Body of pancreas (tissue), 4 donors: ENCODE results near the gene SLC38A1. TPM values are rescaled to one million over a fixed set of nuclear protein-coding genes. Genes with fewer than 3 reads are reported as not detected.

ENCODE experiments used
- ATAC-seq: fragments of 150-250 bp; one replicate; pipeline ENCODE4 v1.9.1; 2016
- DNase-seq, 4 donors: peaks; one replicate each; pipeline ENCODE4 v3.0.0-alpha.2; 2019
- H3K27ac ChIP-seq, 4 donors: fragments of 200-600 bp; sonication (generic); 1 replicate in 3 of 4; 2 replicates in 1 of 4; pipeline versions ENCODE4 v1.5.1 to v1.6.1; 2016 to 2019; ENCODE audit warnings: mild to moderate bottlenecking in 1 of 4, mixed read lengths in 1 of 4, moderate library complexity in 1 of 4
- H3K27me3 ChIP-seq, 2 donors: fragments of 200-600 bp; sonication (generic); one replicate each; pipeline ENCODE4 v1.6.0; 2016; ENCODE audit warnings: mild to moderate bottlenecking in 1 of 2
- H3K36me3 ChIP-seq, 2 donors: fragments of 200-600 bp; sonication (generic); replicated peaks in 1 of 2; 2 replicates each; pipeline ENCODE4 v1.5.1; 2016; ENCODE audit warnings: low read depth in 2 of 2; ENCODE audit not compliant: insufficient read depth in 1 of 2
- H3K4me1 ChIP-seq: fragments of 200-600 bp; sonication (generic); one replicate; pipeline ENCODE4 v1.6.0; 2016
- H3K4me3 ChIP-seq, 2 donors: fragments of 200-600 bp; sonication (generic); 1 replicate in 1 of 2; 2 replicates in 1 of 2; pipeline ENCODE4 v1.5.1; 2016 to 2019
- H3K9me3 ChIP-seq, 3 donors: fragments of 200-600 bp; sonication (generic); 1 replicate in 2 of 3; 2 replicates in 1 of 3; pipeline ENCODE4 v1.5.1; 2016
- CTCF ChIP-seq, 7 experiments: fragments of 450-650 bp in 4 of 7; fragments of 200-600 bp in 3 of 7; sonication (generic) in 3 of 7; IDR thresholded peaks; one replicate each; pipeline ENCODE4 v1.5.1; 2016 to 2019; ENCODE audit warnings: antibody characterized with exemption in 7 of 7
- POLR2A ChIP-seq, 3 donors: fragments of 450-650 bp; IDR thresholded peaks; one replicate each; pipeline ENCODE4 v1.6.1; 2016; ENCODE audit warnings: antibody characterized with exemption in 3 of 3, mild to moderate bottlenecking in 2 of 3
- WGBS, 2 donors: methylation state at CpG; one replicate each; pipeline ENCODE4 v1.1.5; 2017; 5-methylcytosine and 5-hydroxymethylcytosine counted together
- intact Hi-C: fragments of 100-400 bp; cut with DNase I; formaldehyde crosslinking; loops from one replicate; pipeline ENCODE4 v1.15.1; 2023
- total RNA-seq, 2 donors: library from RNA; depleted of rRNA; stranded (reverse); fragments of >200 nt; gene quantifications; one replicate each; pipeline ENCODE4 v1.1.0, GENCODE V29; 2016

The SLC38A1 gene
- total RNA-seq, 2 donors from 2014 or later = 18.5 to 38.4 TPM

- DNase-seq (no peak), ATAC-seq (no peak)
- H3K36me3 ChIP-seq = no peaks in the 10 kb centered on the region
- no peaks in the 10 kb centered on the region for H3K27me3 ChIP-seq
- WGBS, 2 donors = 91 to 100% methylated on average over 1 of the region's 1 CpG
- no peaks in the 10 kb centered on the region for H3K9me3 ChIP-seq
- no peak overlapping the region for H3K4me3 ChIP-seq
- H3K27ac ChIP-seq = no peak overlapping the region
- no peak for TF ChIP-seq CTCF (IDR thresholded peaks at IDR 0.05)
- TF ChIP-seq POLR2A (IDR thresholded peaks at IDR 0.05) = no peak
- intact Hi-C loops = no loop called here
- H3K4me1 ChIP-seq = peaks cover 3% of the 10 kb centered on the region
These were observed 30.0 kb downstream of the SLC38A1 start for GRCh38 chr12:46238821-46239220.

- no peaks in the 10 kb centered on the region for H3K27me3 ChIP-seq
- H3K9me3 ChIP-seq = no peaks in the 10 kb centered on the region
- TF ChIP-seq POLR2A (IDR thresholded peaks at IDR 0.05) (no peak), CTCF (IDR thresholded peaks at IDR 0.05) (no peak)
- DNase-seq (no peak), ATAC-seq (no peak)
- H3K36me3 ChIP-seq = no peaks in the 10 kb centered on the region
- intact Hi-C loops = no loop called here
- no peak overlapping the region for H3K27ac ChIP-seq
- WGBS, 2 donors = 83 to 94% methylated on average over 3 of the region's 3 CpGs
- H3K4me1 ChIP-seq = peaks cover 13% of the 10 kb centered on the region
- H3K4me3 ChIP-seq = no peak overlapping the region
These were observed 31.3 kb downstream of the SLC38A1 start for GRCh38 chr12:46237371-46238045.

- ATAC-seq = no peak
- Histone ChIP-seq H3K27ac (no peak overlapping the region), H3K4me3 (no peak overlapping the region), H3K4me1 (peaks cover 13% of the 10 kb centered on the region), H3K9me3 (no peaks in the 10 kb centered on the region), H3K36me3 (no peaks in the 10 kb centered on the region), H3K27me3 (no peaks in the 10 kb centered on the region)
- no peak for TF ChIP-seq CTCF (IDR thresholded peaks at IDR 0.05)
- TF ChIP-seq POLR2A (IDR thresholded peaks at IDR 0.05) = no peak
- WGBS, 2 donors = 88 to 97% methylated on average over 1 of the region's 1 CpG
- intact Hi-C loops = no loop called here
- DNase-seq = no peak
These were observed 34.8 kb downstream of the SLC38A1 start for GRCh38 chr12:46234000-46234399.

- intact Hi-C loops = no loop called here
- Histone ChIP-seq H3K27me3 (no peaks in the 10 kb centered on the region), H3K36me3 (no peaks in the 10 kb centered on the region), H3K4me3 (no peak overlapping the region), H3K4me1 (peaks cover 13% of the 10 kb centered on the region), H3K9me3 (no peaks in the 10 kb centered on the region), H3K27ac (peak overlapping the region in 1 of 4 donors; percentile 33)
- ATAC-seq (peak; percentile 70), DNase-seq (peak; percentile 42 to 73 (median 59))
- TF ChIP-seq POLR2A (IDR thresholded peaks at IDR 0.05) = no peak
- no peak for TF ChIP-seq CTCF (IDR thresholded peaks at IDR 0.05)
- WGBS, 2 donors = 10% methylated on average over 2 of the region's 2 CpGs
These were observed 35.4 kb downstream of the SLC38A1 start for GRCh38 chr12:46233423-46233822.

DNA sequence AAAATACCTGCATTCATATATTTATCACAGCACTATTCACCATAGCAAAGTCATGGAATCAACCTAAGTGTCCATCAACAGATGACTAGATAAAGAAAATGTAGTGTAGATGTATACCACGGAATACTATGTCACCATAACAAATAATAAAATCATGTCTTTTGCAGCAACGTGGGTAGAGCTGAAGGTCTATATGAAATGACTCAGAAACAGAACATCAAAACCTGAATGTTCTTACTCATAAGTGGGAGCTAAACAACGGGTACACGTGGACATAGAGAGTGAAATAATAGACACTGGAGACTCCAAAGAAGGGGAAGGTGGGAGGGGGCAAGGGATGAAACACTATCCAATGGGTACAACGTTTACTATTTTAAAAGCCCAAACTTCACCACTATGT lies 37.9 kb downstream of the SLC38A1 start:
- 84 to 92% methylated on average over 5 of the region's 5 CpGs for WGBS, 2 donors
- Histone ChIP-seq H3K36me3 (no peaks in the 10 kb centered on the region), H3K9me3 (no peaks in the 10 kb centered on the region), H3K27ac (no peak overlapping the region), H3K4me1 (peaks cover 18% of the 10 kb centered on the region), H3K4me3 (no peak overlapping the region), H3K27me3 (no peaks in the 10 kb centered on the region)
- no peak for DNase-seq
- intact Hi-C loops = no loop called here
- no peak for ATAC-seq
- no peak for TF ChIP-seq POLR2A (IDR thresholded peaks at IDR 0.05)
- no peak for TF ChIP-seq CTCF (IDR thresholded peaks at IDR 0.05)
